Endometrium (tissue), 2 donors: ENCODE results near the gene ALS2.
A peak's percentile ranks its signal among the peaks of the same experiment; 100 is the strongest.

Experiments used
- FAIRE-seq: peaks from 2 replicates; lab custom pipeline; 2012; peaks lifted over from hg19 to GRCh38; lab: Jason Lieb, UNC
- donor health status: control.
- donor health status: control.

Gene ALS2

DNA sequence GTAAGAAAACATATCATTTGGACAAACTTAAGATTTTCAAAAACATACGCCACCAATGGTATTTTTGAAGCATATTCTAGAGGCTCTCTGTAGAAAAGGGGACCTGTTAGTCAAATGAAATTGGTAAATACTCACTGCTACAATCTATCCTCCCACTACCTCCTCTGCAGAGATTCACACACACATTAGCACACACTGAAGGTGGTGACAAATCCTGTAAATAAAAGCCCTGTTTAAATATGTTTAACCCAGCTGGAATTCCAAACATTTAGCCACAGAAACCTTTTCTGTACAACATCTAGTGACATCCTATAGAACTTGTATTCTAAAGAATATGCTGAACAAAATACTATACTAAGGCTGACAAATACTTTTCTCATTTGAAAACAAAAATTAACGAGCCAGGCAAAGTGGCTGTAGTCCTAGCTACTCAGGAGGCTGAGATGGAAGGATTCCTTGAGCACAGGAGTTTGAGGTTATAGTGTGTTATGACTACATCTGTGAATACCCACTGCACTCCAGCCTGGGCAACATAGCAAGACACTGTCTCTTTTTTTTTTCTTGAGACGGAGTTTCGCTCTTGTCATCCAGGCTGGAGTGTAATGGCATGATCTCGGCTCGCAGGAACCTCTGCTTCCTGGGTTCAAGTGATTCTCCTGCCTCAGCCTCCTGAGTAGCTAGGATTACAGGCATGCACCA lies 25.9 kb downstream of the ALS2 start:
- FAIRE-seq, result no peak

GRCh38 chr2:201751566-201751965 lies 29.2 kb downstream of the ALS2 start:
- no peak for FAIRE-seq

DNA sequence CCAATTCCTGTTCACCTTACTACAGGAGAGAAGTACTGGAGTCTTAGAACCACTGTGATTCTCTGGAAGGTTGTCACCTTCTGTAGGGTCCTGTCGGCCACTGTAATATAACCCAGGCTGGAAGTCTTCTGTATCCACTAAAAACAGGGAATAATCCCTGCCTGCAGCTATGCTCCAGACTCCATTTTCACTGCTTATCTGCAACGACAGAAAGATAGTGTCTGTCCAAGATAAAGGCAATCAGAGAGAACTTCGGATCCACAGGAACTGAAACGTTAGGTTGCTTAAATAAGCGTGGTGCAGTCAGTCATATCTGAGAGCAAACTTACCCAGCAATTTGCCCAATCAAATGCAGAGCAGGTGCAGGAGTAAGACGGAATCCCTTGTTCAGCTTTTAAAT lies 34.2 kb downstream of the ALS2 start:
- FAIRE-seq, result no peak

GRCh38 chr2:201735486-201735885 lies 45.2 kb downstream of the ALS2 start:
- FAIRE-seq, result no peak

DNA sequence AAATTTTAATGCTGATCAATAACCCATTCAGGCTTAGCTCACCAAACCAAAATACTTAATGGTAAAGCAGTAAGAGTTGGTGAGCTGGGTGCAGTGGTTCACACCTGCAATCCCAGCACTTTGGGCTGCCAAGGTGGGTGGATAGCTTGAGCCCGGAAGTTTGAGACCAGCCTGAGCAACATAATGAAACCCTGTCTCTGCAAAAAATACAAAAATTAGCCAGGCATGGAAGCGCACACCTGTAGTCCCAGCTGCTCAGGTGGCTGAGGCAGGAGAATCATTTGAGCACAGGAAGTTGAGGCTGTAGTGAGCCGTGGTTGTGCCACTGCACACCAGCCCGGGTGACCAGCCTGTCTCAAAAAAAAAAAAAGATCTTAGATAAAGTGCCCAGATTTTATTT lies 46.6 kb downstream of the ALS2 start:
- no peak for FAIRE-seq

DNA sequence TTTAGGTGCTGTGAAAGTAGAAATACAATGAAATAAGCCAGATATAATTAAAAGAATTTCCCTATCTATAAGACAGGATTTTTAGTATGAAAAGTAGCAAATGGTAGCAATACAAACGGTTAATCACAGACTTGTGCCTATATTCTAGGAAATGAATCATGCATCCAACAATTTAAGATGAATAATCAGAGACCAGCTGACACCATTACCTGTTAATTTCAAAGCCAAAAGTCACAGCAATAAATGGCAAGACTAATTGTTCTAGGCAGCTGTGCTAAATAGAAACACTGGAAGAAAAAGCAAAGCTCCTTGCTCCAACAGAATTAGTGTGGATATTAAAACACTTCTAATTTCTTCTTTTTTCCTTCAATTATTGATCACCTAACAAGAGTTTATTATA lies 47.2 kb downstream of the ALS2 start:
- FAIRE-seq, result no peak

DNA sequence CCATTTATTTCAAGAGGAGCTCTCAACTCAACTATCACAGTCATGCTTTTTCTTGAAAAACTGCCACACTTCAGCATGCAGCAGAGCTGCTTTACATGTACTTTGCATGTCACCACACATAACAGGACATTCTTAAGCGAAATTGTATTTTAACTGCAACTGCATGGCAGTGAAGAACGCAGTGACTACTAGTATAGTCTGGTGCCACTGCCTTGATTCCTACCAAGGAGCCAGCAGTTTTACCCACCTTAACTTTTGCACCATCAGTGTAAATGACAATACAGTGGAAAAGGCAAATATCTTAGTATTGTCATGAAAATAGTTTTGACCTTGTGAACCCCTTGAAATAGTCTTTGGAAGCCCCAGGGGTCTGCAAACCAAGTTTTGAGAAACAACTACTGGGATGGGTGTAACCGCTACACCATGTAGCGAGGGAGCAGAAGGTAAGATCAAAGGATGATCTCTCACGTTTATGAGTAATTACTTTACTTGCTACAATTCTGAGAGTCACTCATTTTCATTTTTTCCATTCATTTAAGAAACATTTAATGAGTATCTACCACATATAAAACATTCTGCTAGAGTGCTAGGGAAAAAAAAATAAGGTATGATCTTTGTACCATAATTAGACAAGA lies 50.0 kb downstream of the ALS2 start:
- no peak for FAIRE-seq

- no peak for FAIRE-seq
Measured at GRCh38 chr2:201715459-201715858, 65.3 kb downstream of the ALS2 start.

- FAIRE-seq, result no peak
Measured at GRCh38 chr2:201712726-201713125, 68.0 kb downstream of the ALS2 start.

DNA sequence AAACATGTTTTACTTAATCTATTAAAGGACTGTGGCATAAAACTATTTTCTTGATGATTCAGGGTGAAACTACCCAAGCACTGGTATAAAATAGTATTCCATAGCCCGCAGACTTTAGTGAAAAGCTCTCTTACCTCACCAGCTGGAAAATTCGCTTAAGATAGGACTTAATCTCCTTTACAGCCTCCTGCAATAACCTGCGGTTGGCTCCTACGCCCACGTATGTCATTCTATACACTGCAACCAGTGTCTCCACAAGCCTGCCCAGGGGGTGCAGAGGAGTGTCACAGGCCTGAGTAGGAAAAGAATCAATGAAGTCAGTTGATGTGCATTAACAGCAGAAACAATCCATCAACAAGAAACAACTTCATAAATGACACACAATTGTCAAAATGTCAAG lies 71.0 kb downstream of the ALS2 start:
- FAIRE-seq, result no peak

DNA sequence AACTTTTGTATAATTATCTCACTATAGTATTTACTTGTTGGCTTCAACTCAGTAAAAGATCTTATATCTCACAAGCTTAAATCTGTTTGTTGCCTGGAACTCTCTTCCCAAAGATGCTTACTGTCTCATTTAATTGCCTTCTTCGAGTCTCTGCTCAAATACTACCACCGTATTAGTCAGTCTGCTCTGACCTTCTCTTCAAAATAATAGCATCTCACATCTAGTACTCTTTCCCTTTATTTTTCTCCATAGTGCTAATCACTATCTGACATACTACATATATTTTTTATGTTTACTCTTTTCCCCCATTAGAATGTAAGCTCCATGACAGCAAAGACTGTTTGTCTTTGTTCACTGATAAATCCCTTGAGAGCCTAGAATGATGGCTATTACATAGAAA lies 71.7 kb downstream of the ALS2 start:
- no peak for FAIRE-seq

DNA sequence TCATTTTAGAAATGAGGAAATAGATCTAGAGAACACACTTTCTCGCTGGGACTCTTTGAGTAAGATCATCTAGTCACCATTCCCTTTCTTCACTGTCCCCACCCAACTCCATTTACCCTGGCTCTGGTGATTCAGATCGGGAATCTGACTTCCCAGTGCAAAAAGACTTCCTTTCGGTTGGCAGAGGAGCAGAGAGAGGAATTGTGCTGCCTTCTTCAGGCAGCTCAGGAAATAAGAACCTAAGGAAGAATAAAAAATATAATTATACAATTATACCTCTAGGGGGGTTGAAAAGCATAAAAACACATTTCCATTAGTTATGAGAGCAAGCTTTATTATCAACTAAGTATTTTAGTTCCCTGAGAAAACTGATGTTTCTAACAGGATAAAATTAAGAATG lies 73.0 kb downstream of the ALS2 start:
- no peak for FAIRE-seq

- FAIRE-seq, result no peak
Measured at GRCh38 chr2:201707142-201707541, 73.6 kb downstream of the ALS2 start.

- FAIRE-seq, result no peak
Measured at GRCh38 chr2:201704536-201704935, 76.2 kb downstream of the ALS2 start.

GRCh38 chr2:201701646-201702045 lies 79.1 kb downstream of the ALS2 start:
- no peak for FAIRE-seq

DNA sequence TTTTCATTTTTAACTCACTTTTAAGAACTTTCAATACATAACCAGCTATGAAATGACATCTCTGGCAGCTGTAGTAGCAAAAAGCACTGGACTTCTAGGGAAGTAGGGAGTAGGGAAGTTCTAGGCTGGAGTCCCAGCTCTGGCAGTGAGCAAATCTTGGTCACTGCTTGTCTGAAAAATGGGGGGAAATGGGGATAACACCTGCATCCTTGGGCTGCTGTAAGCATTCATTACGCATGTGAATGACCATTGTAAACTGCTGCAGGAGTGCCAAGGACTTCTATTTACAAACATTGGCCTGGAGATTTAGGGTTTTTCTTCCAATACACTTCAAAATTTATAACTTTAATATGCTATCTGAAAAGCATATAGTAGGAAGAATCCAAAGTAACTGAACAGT lies 81.3 kb downstream of the ALS2 start:
- FAIRE-seq, result no peak

- peak; percentile 12 for FAIRE-seq
Measured at GRCh38 chr2:201698588-201699226, 82.0 kb downstream of the ALS2 start, which contains the start of gene MPP4. MPP4 (minus strand) TSS chr2:201698644; CDS start chr2:201693954, 4,690 bp downstream.

GRCh38 chr2:201697899-201698298 lies 82.8 kb downstream of the ALS2 start:
- FAIRE-seq, result no peak

DNA sequence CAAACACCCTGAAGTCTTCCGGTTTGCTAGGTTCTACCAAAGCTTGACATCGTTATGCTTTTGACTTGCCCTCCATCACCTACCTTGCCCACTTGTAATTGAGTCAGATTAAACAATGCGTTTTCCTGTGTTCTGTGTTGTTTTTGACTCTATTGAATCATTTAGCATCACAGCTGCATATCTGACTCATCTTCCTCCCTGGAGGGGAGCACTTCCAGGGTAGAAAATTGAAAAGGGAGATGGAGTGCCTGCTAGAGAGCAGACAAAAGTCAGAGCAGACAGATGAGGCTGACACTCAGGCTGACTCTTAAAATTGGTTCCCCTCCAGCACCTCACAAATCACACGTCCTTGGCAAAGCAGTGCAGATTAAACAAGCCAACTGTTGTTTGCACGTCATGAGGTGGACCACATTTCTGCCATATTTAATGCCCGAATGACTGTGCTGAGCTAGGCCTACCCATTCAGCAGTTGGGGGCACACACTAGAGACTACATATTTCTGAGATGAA lies 84.5 kb downstream of the ALS2 start:
- FAIRE-seq, result no peak

DNA sequence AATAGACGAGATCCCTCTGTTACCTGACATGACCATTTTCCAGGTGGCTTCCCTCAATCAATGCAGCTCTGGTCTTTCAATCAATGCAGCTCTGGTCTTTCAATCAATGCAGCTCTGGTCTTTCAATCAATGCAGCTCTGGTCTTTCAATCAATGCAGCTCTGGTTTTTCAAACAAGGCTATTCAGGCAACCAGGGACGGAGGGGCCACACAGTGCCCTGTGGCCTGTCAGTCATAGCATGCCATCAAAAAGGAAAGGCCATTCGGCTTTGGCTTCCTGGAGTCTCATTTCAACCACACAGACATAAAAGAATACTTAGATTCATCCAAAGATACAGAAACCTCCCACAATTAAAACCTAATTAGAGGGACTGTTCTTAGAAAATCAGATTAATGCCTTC lies 95.6 kb downstream of the ALS2 start:
- FAIRE-seq, result no peak

DNA sequence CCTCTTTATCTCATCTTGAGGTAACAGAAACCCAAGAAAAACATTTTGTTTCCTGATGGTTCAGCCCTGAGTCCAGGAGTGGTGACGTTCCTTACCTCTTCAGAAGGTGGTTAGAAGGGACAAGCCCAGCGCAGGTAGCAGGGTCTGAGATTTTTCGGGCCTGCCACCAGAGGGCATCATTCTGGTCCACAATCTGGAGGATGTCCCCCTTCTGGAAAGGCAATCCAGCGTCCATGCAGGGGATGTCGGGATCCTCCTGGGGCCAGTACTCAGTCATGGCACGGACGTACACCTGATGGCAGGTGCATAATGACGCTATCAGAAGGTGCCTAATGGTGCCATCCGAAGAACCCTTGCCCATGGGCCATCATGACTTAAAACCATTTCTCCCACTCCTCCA lies 100.0 kb downstream of the ALS2 start:
- FAIRE-seq, result no peak

DNA sequence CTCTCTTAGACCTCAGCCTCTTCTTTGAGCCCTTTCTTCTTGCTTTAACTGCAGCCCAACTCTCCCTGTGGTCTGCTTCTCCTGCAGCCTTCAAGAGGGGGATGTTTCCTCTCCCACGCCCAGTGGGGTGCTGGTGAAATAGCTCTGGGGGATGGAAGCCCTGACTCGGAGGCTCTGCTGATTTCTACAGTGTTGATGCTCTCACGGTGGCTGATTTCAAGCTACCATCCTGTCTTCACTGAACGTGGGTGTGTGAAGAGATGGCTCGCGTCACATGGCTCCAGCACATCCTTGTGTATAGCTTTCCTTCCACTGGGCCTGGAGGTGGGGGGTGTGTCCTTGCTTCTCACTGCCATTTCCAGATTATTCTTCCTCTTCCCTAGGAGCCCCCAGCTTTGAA lies 102.3 kb downstream of the ALS2 start:
- no peak for FAIRE-seq

DNA sequence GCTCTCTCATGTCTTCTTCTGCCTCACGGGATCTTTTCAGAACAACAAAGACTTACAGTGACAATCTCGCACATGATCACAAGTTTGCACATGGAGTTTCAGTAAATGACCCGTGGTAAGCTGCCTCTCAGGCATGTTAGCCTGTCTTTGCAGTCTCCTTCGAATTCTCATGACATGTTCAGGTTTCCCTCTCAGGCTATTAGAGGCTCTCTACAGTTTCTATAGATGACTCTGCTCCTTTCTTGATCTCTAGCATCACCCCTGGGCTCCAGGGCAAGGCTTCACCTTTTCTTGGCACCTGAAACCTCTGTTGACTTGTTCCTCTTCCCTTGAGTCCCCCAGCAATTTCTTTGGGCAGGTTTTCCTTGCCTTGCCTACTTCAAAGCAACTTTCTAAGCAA lies 105.3 kb downstream of the ALS2 start:
- no peak for FAIRE-seq
